Spleen (tissue), 11 donors: ENCODE results near the gene A2ML1. TPM values are rescaled to one million over a fixed set of nuclear protein-coding genes. Genes with fewer than 3 reads are reported as not detected.
A peak's percentile ranks its signal among the peaks of the same experiment; 100 is the strongest.

Source experiments
- DNase-seq: peaks from one replicate; pipeline ENCODE4 v3.0.0-alpha.2; 2020
- H3K27ac ChIP-seq, 8 donors: fragments of 200-600 bp; sonication (generic) in 7 of 8; 1 replicate in 4 of 8; 2 replicates in 4 of 8; pipeline versions ENCODE4 v1.5.0 to v1.8.0; 2016 to 2021; ENCODE audit warnings: inconsistent platforms in 4 of 8, mild to moderate bottlenecking in 4 of 8, moderate library complexity in 1 of 8
- H3K27me3 ChIP-seq, 7 donors: fragments of 200-600 bp; sonication (generic) in 6 of 7; replicated peaks in 1 of 7; 1 replicate in 4 of 7; 2 replicates in 3 of 7; pipeline versions ENCODE4 v1.5.0 to v1.8.0; 2016 to 2021; ENCODE audit warnings: inconsistent platforms in 3 of 7, mild to moderate bottlenecking in 1 of 7
- H3K36me3 ChIP-seq, 6 donors: fragments of 200-600 bp; sonication (generic) in 5 of 6; 1 replicate in 4 of 6; 2 replicates in 2 of 6; pipeline versions ENCODE4 v1.5.0 to v1.8.0; 2016 to 2021; ENCODE audit warnings: inconsistent platforms in 2 of 6
- H3K4me1 ChIP-seq, 6 donors: fragments of 200-600 bp; sonication (generic) in 5 of 6; 1 replicate in 3 of 6; 2 replicates in 3 of 6; pipeline versions ENCODE4 v1.5.0 to v1.8.0; 2016 to 2021; ENCODE audit warnings: inconsistent platforms in 3 of 6
- H3K4me3 ChIP-seq, 8 donors: fragments of 200-600 bp; sonication (generic) in 7 of 8; 1 replicate in 4 of 8; 2 replicates in 4 of 8; pipeline versions ENCODE4 v1.5.0 to v1.8.0; 2016 to 2021; ENCODE audit warnings: inconsistent platforms in 4 of 8, mild to moderate bottlenecking in 4 of 8, moderate library complexity in 2 of 8
- H3K9me3 ChIP-seq, 8 donors: fragments of 200-600 bp; sonication (generic) in 7 of 8; 1 replicate in 4 of 8; 2 replicates in 4 of 8; pipeline versions ENCODE4 v1.5.0 to v1.8.0; 2016 to 2021; ENCODE audit warnings: inconsistent platforms in 4 of 8
- CTCF ChIP-seq, 11 experiments: fragments of 200-600 bp in 7 of 11; fragments of 450-650 bp in 4 of 11; sonication (generic) in 4 of 11; IDR thresholded peaks in 8 of 11; conservative IDR thresholded peaks in 3 of 11; 1 replicate in 7 of 11; 2 replicates in 4 of 11; pipeline versions ENCODE4 v1.4.0 to v1.8.0; 2016 to 2021; ENCODE audit warnings: antibody characterized with exemption in 11 of 11, inconsistent platforms in 4 of 11, mild to moderate bottlenecking in 1 of 11
- POLR2A ChIP-seq, 3 donors: fragments of 450-650 bp; IDR thresholded peaks; one replicate each; pipeline ENCODE4 v1.5.1; 2017; ENCODE audit warnings: antibody characterized with exemption in 3 of 3, mild to moderate bottlenecking in 1 of 3
- POLR2AphosphoS5 ChIP-seq, 3 donors: sonication (generic); formaldehyde crosslinking; IDR thresholded peaks; one replicate each; pipeline ENCODE4 v1.5.1; 2017; ENCODE audit warnings: antibody characterized with exemption in 3 of 3
- WGBS, 5 donors: extraction: QIAGEN DNeasy Blood & Tissue Kit in 3 of 5; methylation state at CpG; one replicate each; pipeline versions ENCODE4 v1.1.5 to v1.1.7; 2013 to 2018; 5-methylcytosine and 5-hydroxymethylcytosine counted together
- intact Hi-C: fragments of 100-400 bp; cut with DNase I; formaldehyde crosslinking; loops from one replicate; pipeline ENCODE4 v1.15.0; 2023; ENCODE audit warnings: low total_unique reads
- polyA plus RNA-seq, 3 donors: library from polyadenylated mRNA; stranded (reverse); fragments of 200-250 nt; gene quantifications; one replicate each; pipeline ENCODE4 v1.2.1, GENCODE V29; 2013
- total RNA-seq, 7 donors: library from RNA; depleted of rRNA in 3 of 7; stranded (reverse); fragments of >200 nt in 3 of 7; fragmentation: NEBNext Ultra II Directional in 4 of 7; extraction: Animal tissue kit (Norgen Biotek cat#: 25700) in 4 of 7; gene quantifications; one replicate each; pipeline versions ENCODE4 v1.1.0 to v1.2.1, GENCODE V29; 2016 to 2021
- donor health status: healthy with polysubstance abuse.
- donor health status: DM: no; HTN: no; CAD: no; lungs with moderate emphysema.
- donor health status: DM: no; HTN: no; CAD: no.
- donor health status: Bipolar disorder and iron deficiency.
- donor health status: healthy.
- donor health status: DM: no; HTN: no; CAD: no.
- donor health status: DM: yes; HTN: yes; CAD: no.

Gene A2ML1
- total and polyA plus RNA-seq, 10 donors = 0.02 to 0.22 (median 0.02) TPM; not detected in 7

DNA sequence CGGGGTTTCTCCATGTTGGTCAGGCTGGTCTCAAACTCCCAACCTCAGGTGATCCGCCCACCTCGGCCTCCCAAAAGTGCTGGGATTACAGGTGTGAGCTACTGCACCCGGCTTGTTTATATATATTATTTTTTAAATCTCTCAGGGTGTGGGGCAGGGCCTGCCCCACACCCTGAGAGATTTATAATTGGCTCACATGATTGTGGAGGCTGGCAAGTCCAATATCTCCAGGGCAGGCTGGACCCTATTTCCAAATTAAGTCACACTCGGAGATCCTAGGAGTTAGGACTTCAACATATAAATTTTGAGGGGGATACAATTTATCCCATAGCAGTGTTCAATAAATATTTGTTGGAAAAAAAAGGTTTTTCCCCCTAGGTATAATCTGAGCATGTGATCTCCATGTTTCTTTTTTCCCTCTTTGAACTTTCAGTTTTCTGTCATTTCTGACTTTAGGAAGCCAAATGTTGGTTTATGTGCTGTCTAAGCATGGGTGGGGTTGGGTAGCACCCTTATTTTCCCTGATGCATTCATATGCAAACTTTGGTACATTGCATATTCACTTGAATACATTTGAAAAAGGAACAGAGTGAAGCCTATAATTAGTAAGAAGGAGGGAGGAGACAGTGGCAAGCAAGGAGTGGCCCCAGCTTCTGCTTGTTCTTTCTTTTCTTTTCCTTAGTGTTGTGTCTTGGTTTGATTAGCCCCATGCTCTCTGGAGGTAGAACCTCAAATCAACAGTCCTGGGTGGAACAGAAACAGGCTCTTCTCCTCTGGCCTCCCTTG is 8.7 kb upstream of the A2ML1 start:
- Histone ChIP-seq H3K27ac (no peak overlapping the region), H3K4me3 (no peak overlapping the region), H3K27me3 (no peaks in the 10 kb centered on the region), H3K9me3 (no peaks in the 10 kb centered on the region), H3K36me3 (no peaks in the 10 kb centered on the region), H3K4me1 (no peaks in the 10 kb centered on the region)
- 73 to 91% (median 76%) methylated on average over 5 of the region's 5 CpGs for WGBS, 5 donors
- TF ChIP-seq POLR2AphosphoS5 (IDR thresholded peaks at IDR 0.05) (no peak), POLR2A (IDR thresholded peaks at IDR 0.05) (no peak), CTCF (IDR thresholded peaks at IDR 0.05 in 8 of 11, conservative IDR thresholded peaks at IDR 0.05 in 3 of 11) (no peak)
- DNase-seq = no peak
- intact Hi-C loops = no loop called here

- TF ChIP-seq POLR2AphosphoS5 (IDR thresholded peaks at IDR 0.05) (no peak), CTCF (IDR thresholded peaks at IDR 0.05 in 8 of 11, conservative IDR thresholded peaks at IDR 0.05 in 3 of 11) (no peak), POLR2A (IDR thresholded peaks at IDR 0.05) (no peak)
- 67 to 86% (median 83%) methylated on average over 3 of the region's 3 CpGs for WGBS, 5 donors
- Histone ChIP-seq H3K27me3 (no peaks in the 10 kb centered on the region), H3K9me3 (no peaks in the 10 kb centered on the region), H3K4me3 (no peak overlapping the region), H3K36me3 (no peaks in the 10 kb centered on the region), H3K27ac (peak overlapping the region in 1 of 8 donors; percentile 21), H3K4me1 (no peaks in the 10 kb centered on the region)
- intact Hi-C loops = no loop called here
- no peak for DNase-seq
Observed at GRCh38 chr12:8816448-8817050, 5.9 kb upstream of the A2ML1 start.

GRCh38 chr12:8817856-8818255 is 4.6 kb upstream of the A2ML1 start:
- Histone ChIP-seq H3K4me1 (no peaks in the 10 kb centered on the region), H3K9me3 (no peaks in the 10 kb centered on the region), H3K36me3 (no peaks in the 10 kb centered on the region), H3K4me3 (no peak overlapping the region), H3K27ac (no peak overlapping the region), H3K27me3 (no peaks in the 10 kb centered on the region)
- intact Hi-C loops = no loop called here
- TF ChIP-seq POLR2A (IDR thresholded peaks at IDR 0.05) = no peak
- TF ChIP-seq CTCF (IDR thresholded peaks at IDR 0.05 in 8 of 11, conservative IDR thresholded peaks at IDR 0.05 in 3 of 11) = no peak
- no peak for TF ChIP-seq POLR2AphosphoS5 (IDR thresholded peaks at IDR 0.05)
- WGBS, 5 donors = 87 to 100% (median 92%) methylated on average over 1 of the region's 1 CpG
- DNase-seq = no peak

DNA sequence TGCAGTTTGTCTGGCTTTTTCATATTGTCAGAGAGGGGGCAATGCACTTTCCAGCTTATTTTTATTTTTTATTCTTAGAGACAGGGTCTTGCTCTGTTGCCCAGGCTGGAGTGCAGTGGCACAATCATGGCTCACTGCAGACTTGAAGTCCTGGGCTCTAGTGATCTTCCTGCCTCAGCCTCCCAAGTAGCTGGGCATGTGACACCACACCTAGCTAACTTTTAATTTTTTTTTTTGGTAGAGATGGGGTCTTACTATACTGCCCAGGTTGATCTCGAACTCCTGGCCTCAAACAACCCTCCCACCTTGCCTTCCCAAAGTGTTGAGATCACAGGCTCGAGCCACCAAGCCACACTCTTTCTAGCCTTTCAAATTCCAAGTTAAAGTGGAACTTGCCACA is 3.9 kb upstream of the A2ML1 start:
- Histone ChIP-seq H3K4me3 (no peak overlapping the region), H3K36me3 (no peaks in the 10 kb centered on the region), H3K9me3 (no peaks in the 10 kb centered on the region), H3K27me3 (no peaks in the 10 kb centered on the region), H3K27ac (no peak overlapping the region), H3K4me1 (no peaks in the 10 kb centered on the region)
- DNase-seq = no peak
- WGBS, 5 donors = 77 to 88% (median 80%) methylated on average over 2 of the region's 2 CpGs
- TF ChIP-seq CTCF (IDR thresholded peaks at IDR 0.05 in 8 of 11, conservative IDR thresholded peaks at IDR 0.05 in 3 of 11) (no peak), POLR2A (IDR thresholded peaks at IDR 0.05) (no peak), POLR2AphosphoS5 (IDR thresholded peaks at IDR 0.05) (no peak)
- intact Hi-C loops = no loop called here
